ENCODE data around the gene ALDOB. TPM values are rescaled to one million over a fixed set of nuclear protein-coding genes. Genes with fewer than 3 reads are reported as not detected.

Gene ALDOB
- total RNA-seq = not detected in 2 replicates

GRCh38 chr9:101435601-101436079 lies at the start of gene ALDOB:
ALDOB (minus strand) TSS chr9:101435774; CDS start chr9:101430887, 4,887 bp downstream.

DNA sequence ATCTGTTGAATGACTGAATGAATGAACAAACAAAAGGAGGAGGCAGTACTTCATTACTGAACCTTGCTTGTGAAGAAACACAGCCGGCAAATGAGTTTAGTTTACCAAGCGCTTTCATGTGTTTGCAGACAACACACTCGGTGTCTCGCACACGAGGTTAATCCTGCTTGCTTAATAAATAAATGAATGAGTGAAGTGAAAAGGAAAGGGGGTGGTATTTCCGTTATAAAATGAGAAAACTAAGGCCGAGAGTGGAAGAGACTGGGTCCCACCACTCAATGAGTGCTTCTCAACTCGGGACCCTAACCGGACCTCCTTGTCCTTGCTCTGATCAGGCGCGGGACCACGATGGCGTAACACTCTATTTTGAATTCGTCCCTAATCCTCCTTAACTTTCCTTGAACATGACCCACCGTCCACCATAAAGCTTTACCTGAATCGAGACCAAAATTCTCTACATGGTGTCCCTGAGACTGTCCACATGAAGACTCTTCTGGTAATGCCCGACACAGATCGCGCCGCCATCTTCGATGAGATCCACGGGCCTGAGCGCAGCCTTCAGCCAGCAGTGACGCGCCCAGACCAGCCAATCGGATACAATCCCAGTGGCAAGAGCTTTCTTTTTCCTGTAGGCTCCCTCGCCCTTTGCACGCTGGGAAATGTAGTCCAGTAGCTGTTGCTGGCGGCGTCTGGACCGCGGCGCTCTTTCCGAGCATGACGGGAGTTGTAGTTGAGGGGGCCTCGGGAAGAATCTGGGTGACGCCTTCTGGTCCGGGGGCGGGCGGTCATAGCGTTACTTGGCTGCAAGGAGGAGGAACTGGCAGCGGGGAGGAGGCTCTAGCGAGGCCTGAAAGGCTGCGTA lies 37.3 kb downstream of the ALDOB start, which contains the start of the genes MRPL50 and ZNF189:
Gene MRPL50, minus strand, starts transcription at position 551 of the 862 bp plus-strand sequence. Its CDS starts 26 bp downstream, at position 525.
Gene ZNF189, plus strand, starts transcription at position 784 of the 862 bp plus-strand sequence. CDS start 306 bp downstream, outside the sequence.

DNA sequence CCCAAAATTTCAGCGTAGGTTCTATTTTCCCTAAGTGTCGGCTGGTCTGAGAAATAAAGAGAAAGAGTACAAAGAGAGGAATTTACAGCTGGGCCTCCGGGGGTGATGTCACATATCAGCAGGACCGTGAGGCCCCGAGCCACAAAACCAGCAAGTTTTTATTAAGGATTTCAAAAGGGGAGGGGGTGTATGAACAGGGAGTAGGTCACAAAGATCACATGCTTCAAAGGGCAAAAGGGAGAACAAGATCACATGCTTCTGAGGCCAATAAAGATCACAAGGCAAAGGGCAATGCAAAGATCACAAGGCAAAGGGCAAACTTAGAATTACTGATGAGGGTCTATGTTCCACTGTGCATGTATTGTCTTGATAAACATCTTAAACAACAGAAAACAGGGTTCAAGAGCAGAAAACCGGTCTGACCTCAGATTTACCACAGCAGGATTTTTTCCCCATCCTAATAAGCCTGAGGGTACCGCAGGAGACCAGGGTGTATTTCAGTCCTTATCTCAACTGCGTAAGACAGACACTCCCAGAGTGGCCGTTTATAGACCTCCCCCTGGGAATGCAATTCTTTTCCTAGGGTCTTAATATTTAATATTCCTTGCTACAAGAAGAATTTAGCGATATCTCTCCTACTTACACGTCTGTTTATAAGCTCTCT lies 50.6 kb downstream of the ALDOB start, which contains the start of gene BAAT:
Gene BAAT, minus strand, starts transcription at position 134 of the 664 bp plus-strand sequence. CDS start 13,602 bp downstream, outside the sequence.

Other genes with a start within 250 kb of the ALDOB start
- gene BAAT, start 50.8 kb downstream of the ALDOB start, total RNA-seq = 0.13 and 0.16 TPM in 2 replicates
- 7.4 and 8.6 TPM in 2 replicates for gene MRPL50, start 37.2 kb downstream of the ALDOB start, total RNA-seq
- 4.4 and 8.2 TPM in 2 replicates for gene ZNF189, start 36.9 kb downstream of the ALDOB start, total RNA-seq
- 10.3 and 10.9 TPM in 2 replicates for gene RNF20, start 98.1 kb upstream of the ALDOB start, total RNA-seq
- not detected in 2 replicates for gene PPP3R2, start 159.2 kb upstream of the ALDOB start, total RNA-seq

Data from mesangial cell (primary cell).